Mesenteric fat pad (tissue), 1 donor: ENCODE results near the gene PDPR. TPM values are rescaled to one million over a fixed set of nuclear protein-coding genes. Genes with fewer than 3 reads are reported as not detected.
"Not testable (repeated sequence)": the region's sequence is repeated elsewhere in the genome, so short reads cannot be mapped to it uniquely, and the experiment has no call there.

Source experiments
- DNase-seq: peaks from one replicate; pipeline ENCODE4 v3.0.0-alpha.2; 2020; ENCODE audit warnings: low spot score
- long read RNA-seq: library from polyadenylated mRNA; unstranded; transcript quantifications from one replicate; pipeline ENCODE4 v2.0.0, GENCODE V29; 2020
- total RNA-seq: library from RNA; stranded (reverse); fragmentation: NEBNext Ultra II Directional; extraction: Animal tissue kit (Norgen Biotek cat#: 25700); gene quantifications from one replicate; pipeline ENCODE4 v1.2.1, GENCODE V29; 2021
- donor health status: DM: yes; HTN: yes; CAD: no.

The PDPR gene
- 33.5 TPM for total RNA-seq
- long read RNA-seq, partial matches to known transcripts: 1 of 28 reads
- long read RNA-seq, other reads (novel, unspliced or antisense): 27 of 28 reads

- peak; percentile 98 for DNase-seq
Measured at GRCh38 chr16:70113982-70114826, at the start of gene PDPR. Gene PDPR, plus strand, starts transcription at chr16:70114332. Its CDS starts 6,161 bp downstream, at chr16:70120493.

- DNase-seq: not testable (repeated sequence)
Measured at GRCh38 chr16:70064841-70065370, 49.2 kb upstream of the PDPR start.

GRCh38 chr16:70065376-70065745, 48.8 kb upstream of the PDPR start:
- DNase-seq: not testable (repeated sequence)

GRCh38 chr16:70065746-70066658, 48.1 kb upstream of the PDPR start:
- DNase-seq: peak; percentile 94

GRCh38 chr16:70066751-70067150, 47.4 kb upstream of the PDPR start:
- DNase-seq: not testable (repeated sequence)

- DNase-seq: not testable (repeated sequence)
Measured at GRCh38 chr16:70079081-70079480, 35.1 kb upstream of the PDPR start.

GRCh38 chr16:70081219-70081618, 32.9 kb upstream of the PDPR start:
- not testable (repeated sequence) for DNase-seq

- not testable (repeated sequence) for DNase-seq
Measured at GRCh38 chr16:70083931-70084330, 30.2 kb upstream of the PDPR start.

- DNase-seq: not testable (repeated sequence)
Measured at GRCh38 chr16:70088160-70088559, 26.0 kb upstream of the PDPR start.

- not testable (repeated sequence) for DNase-seq
Measured at GRCh38 chr16:70088877-70089276, 25.3 kb upstream of the PDPR start.

GRCh38 chr16:70089289-70089688, 24.8 kb upstream of the PDPR start:
- not testable (repeated sequence) for DNase-seq

- not testable (repeated sequence) for DNase-seq
Measured at GRCh38 chr16:70091104-70091503, 23.0 kb upstream of the PDPR start.

- DNase-seq: not testable (repeated sequence)
Measured at GRCh38 chr16:70094096-70094495, 20.0 kb upstream of the PDPR start.

GRCh38 chr16:70109583-70110279, 4.4 kb upstream of the PDPR start:
- not testable (repeated sequence) for DNase-seq

- DNase-seq: not testable (repeated sequence)
Measured at GRCh38 chr16:70112162-70112561, 2.0 kb upstream of the PDPR start.

- DNase-seq: not testable (repeated sequence)
Measured at GRCh38 chr16:70113599-70113981, 542 bp upstream of the PDPR start.

- not testable (repeated sequence) for DNase-seq
Measured at GRCh38 chr16:70118354-70118753, 4.2 kb downstream of the PDPR start.

GRCh38 chr16:70118776-70119175, 4.6 kb downstream of the PDPR start:
- DNase-seq: not testable (repeated sequence)

- not testable (repeated sequence) for DNase-seq
Measured at GRCh38 chr16:70120398-70120797, 6.3 kb downstream of the PDPR start.

- peak; percentile 88 for DNase-seq
Measured at GRCh38 chr16:70123822-70124221, 9.7 kb downstream of the PDPR start.

GRCh38 chr16:70126226-70126625, 12.1 kb downstream of the PDPR start:
- not testable (repeated sequence) for DNase-seq
